Body of pancreas (tissue), 4 donors: ENCODE data around the gene UBA52. TPM values are rescaled to one million over a fixed set of nuclear protein-coding genes. Genes with fewer than 3 reads are reported as not detected.
"Not testable (repeated sequence)": the region's sequence is repeated elsewhere in the genome, so short reads cannot be mapped to it uniquely, and the experiment has no call there.

Source experiments
- ATAC-seq: fragments of 150-250 bp; one replicate; pipeline ENCODE4 v1.9.1; 2016
- DNase-seq, 4 donors: peaks; one replicate each; pipeline ENCODE4 v3.0.0-alpha.2; 2019
- H3K27ac ChIP-seq, 4 donors: fragments of 200-600 bp; sonication (generic); 1 replicate in 3 of 4; 2 replicates in 1 of 4; pipeline versions ENCODE4 v1.5.1 to v1.6.1; 2016 to 2019; ENCODE audit warnings: mild to moderate bottlenecking in 1 of 4, mixed read lengths in 1 of 4, moderate library complexity in 1 of 4
- H3K27me3 ChIP-seq, 2 donors: fragments of 200-600 bp; sonication (generic); one replicate each; pipeline ENCODE4 v1.6.0; 2016; ENCODE audit warnings: mild to moderate bottlenecking in 1 of 2
- H3K36me3 ChIP-seq, 2 donors: fragments of 200-600 bp; sonication (generic); replicated peaks in 1 of 2; 2 replicates each; pipeline ENCODE4 v1.5.1; 2016; ENCODE audit warnings: low read depth in 2 of 2; ENCODE audit not compliant: insufficient read depth in 1 of 2
- H3K4me1 ChIP-seq: fragments of 200-600 bp; sonication (generic); one replicate; pipeline ENCODE4 v1.6.0; 2016
- H3K4me3 ChIP-seq, 2 donors: fragments of 200-600 bp; sonication (generic); 1 replicate in 1 of 2; 2 replicates in 1 of 2; pipeline ENCODE4 v1.5.1; 2016 to 2019
- H3K9me3 ChIP-seq, 3 donors: fragments of 200-600 bp; sonication (generic); 1 replicate in 2 of 3; 2 replicates in 1 of 3; pipeline ENCODE4 v1.5.1; 2016
- CTCF ChIP-seq, 7 experiments: fragments of 450-650 bp in 4 of 7; fragments of 200-600 bp in 3 of 7; sonication (generic) in 3 of 7; IDR thresholded peaks; one replicate each; pipeline ENCODE4 v1.5.1; 2016 to 2019; ENCODE audit warnings: antibody characterized with exemption in 7 of 7
- POLR2A ChIP-seq, 3 donors: fragments of 450-650 bp; IDR thresholded peaks; one replicate each; pipeline ENCODE4 v1.6.1; 2016; ENCODE audit warnings: antibody characterized with exemption in 3 of 3, mild to moderate bottlenecking in 2 of 3
- WGBS, 2 donors: methylation state at CpG; one replicate each; pipeline ENCODE4 v1.1.5; 2017; 5-methylcytosine and 5-hydroxymethylcytosine counted together
- intact Hi-C: fragments of 100-400 bp; cut with DNase I; formaldehyde crosslinking; loops from one replicate; pipeline ENCODE4 v1.15.1; 2023
- total RNA-seq, 2 donors: library from RNA; depleted of rRNA; stranded (reverse); fragments of >200 nt; gene quantifications; one replicate each; pipeline ENCODE4 v1.1.0, GENCODE V29; 2016

The UBA52 gene
- total RNA-seq, 2 donors from 2014 or later: 242 to 358 TPM

DNA sequence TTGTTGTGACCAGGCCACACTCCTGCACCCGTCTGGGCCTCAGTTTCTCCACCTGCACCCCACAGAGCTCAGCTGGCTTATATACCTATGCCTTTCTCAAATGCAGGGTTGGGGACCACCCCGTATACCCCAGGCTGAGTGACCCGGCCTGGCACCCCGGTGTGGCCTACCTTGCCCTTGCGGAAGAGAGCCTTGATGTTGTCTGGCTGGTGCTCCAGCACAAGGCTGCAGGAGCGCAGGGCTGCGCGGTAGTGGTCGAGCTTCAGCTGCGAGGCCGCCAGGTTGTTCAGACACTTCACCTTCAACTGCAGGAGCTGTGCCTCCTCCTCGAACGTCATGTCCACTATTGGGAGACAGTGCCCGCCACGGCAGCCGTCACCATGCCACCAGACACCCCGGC, 34.2 kb upstream of the UBA52 start:
- no peak overlapping the region for H3K27ac ChIP-seq
- 80 to 96% methylated on average over 1 to 17 of the region's 17 CpGs for WGBS, 2 donors
- TF ChIP-seq CTCF (IDR thresholded peaks at IDR 0.05): no peak
- no peak for TF ChIP-seq POLR2A (IDR thresholded peaks at IDR 0.05)
- no peak for ATAC-seq
- DNase-seq: no peak
- peaks cover 8% of the 10 kb centered on the region for H3K4me1 ChIP-seq
- peaks cover 0 to 10% of the 10 kb centered on the region in 2 donors for H3K36me3 ChIP-seq
- no peaks in the 10 kb centered on the region for H3K9me3 ChIP-seq
- no peaks in the 10 kb centered on the region for H3K27me3 ChIP-seq
- H3K4me3 ChIP-seq: no peak overlapping the region
- intact Hi-C loops: no loop called here

DNA sequence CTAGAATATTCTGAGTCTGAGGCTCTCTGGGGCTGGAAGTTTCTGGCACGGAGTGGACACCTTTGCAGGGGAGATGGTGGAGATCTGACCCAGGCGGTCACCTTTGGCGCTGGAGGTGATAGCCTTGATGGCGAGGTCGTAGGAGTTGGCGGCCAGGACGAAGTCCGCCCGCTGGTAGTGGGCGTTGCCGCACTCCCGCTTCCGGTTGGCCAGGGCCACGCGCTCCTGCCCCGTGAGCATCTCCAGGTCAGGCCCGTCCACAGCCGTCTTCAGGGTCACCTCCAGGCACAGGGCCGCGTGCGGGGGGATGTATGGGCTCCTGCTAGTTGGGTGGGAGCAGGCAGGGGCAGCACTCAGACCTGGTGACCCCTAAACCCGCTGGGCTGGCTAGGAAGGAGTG, 33.5 kb upstream of the UBA52 start:
- Histone ChIP-seq H3K27ac (no peak overlapping the region), H3K9me3 (no peaks in the 10 kb centered on the region), H3K4me3 (no peak overlapping the region), H3K36me3 (peaks cover 0 to 6% of the 10 kb centered on the region in 2 donors), H3K27me3 (no peaks in the 10 kb centered on the region), H3K4me1 (peaks cover 10% of the 10 kb centered on the region)
- TF ChIP-seq CTCF (IDR thresholded peaks at IDR 0.05) (no peak), POLR2A (IDR thresholded peaks at IDR 0.05) (no peak)
- ATAC-seq (no peak), DNase-seq (no peak)
- intact Hi-C loops: no loop called here
- 91 to 97% methylated on average over 13 to 17 of the region's 22 CpGs for WGBS, 2 donors

DNA sequence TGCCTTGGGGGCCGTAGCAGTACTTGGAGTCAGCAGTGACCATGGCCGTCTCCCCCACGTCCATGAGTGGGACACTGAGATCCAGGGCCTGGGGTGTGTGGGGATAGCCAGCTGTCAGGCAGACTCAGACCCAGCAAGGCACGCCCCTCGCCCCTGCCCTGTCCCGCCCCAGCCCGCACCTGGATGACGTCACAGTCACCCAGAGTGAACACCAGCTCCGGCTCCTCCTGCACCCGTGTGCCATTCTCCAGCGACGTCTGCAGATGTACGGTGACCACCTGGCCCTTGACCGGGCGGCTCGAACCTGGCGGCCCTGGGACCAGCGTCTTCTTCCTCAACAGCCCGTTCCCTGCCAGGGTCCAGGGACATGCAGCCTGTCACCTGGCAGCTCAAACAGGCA, 32.3 kb upstream of the UBA52 start:
- no peak for DNase-seq

GRCh38 chr19:18540200-18540599, 31.5 kb upstream of the UBA52 start:
- H3K4me1 ChIP-seq: peaks cover 16% of the 10 kb centered on the region
- DNase-seq, H3K9me3 ChIP-seq, intact Hi-C loops, H3K4me3 ChIP-seq, H3K27ac ChIP-seq, ATAC-seq, H3K36me3 ChIP-seq, H3K27me3 ChIP-seq: not testable (repeated sequence)
- WGBS, 2 donors: 63 to 100% methylated on average over 1 of the region's 1 CpG

More for the DNA sequence above, 32.3 kb upstream of the UBA52 start:
- Histone ChIP-seq H3K4me1 (peaks cover 16% of the 10 kb centered on the region), H3K9me3 (no peaks in the 10 kb centered on the region), H3K36me3 (peaks cover 0 to 6% of the 10 kb centered on the region in 2 donors), H3K27ac (no peak overlapping the region), H3K4me3 (no peak overlapping the region), H3K27me3 (no peaks in the 10 kb centered on the region)
- intact Hi-C loops: no loop called here
- TF ChIP-seq CTCF (IDR thresholded peaks at IDR 0.05) (no peak), POLR2A (IDR thresholded peaks at IDR 0.05) (no peak)
- ATAC-seq: no peak
- WGBS, 2 donors: 96 to 97% methylated on average over 13 to 17 of the region's 19 CpGs

DNA sequence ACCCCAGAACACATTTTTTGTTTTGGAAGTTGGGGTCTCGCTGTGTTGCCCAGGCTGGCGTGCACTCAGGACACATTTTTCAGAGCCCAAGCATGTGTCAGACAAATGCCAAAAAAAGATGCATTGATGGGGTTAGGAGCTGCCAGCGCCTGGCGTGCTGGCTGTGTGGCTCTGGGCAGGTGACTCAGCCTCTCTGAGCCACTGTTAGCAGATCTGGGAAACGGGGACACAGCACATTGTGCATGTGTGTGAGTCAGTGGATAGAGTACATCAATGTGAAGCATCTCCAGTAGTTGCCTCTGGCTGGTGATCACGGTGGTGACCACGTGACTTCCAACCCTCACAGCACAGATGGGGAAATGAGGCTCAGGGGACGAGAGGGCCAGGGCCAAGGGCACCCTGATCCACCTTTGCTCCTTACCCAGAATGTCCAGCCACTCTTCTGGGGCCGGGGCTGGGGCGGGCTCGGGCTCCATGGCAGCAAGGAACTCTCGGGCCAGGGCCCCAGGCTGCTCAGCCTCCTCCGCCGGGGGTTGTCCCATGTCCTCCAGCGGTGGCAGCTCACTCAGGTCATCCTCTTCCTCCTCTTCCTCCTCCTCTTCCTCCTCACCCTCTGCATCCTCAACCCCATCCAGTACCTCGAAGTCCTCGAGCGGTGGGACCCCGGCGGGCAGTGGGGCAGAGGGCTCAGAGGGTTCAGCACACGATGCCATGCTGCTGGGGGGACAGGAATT, 30.2 kb upstream of the UBA52 start:
- H3K4me3 ChIP-seq: no peak overlapping the region
- TF ChIP-seq CTCF (IDR thresholded peaks at IDR 0.05): no peak
- no peak for TF ChIP-seq POLR2A (IDR thresholded peaks at IDR 0.05)
- WGBS, 2 donors: 87% methylated on average over 11 to 21 of the region's 21 CpGs
- no peaks in the 10 kb centered on the region for H3K27me3 ChIP-seq
- peaks cover 16% of the 10 kb centered on the region for H3K4me1 ChIP-seq
- H3K36me3 ChIP-seq: peaks cover 0 to 4% of the 10 kb centered on the region in 2 donors
- no peaks in the 10 kb centered on the region for H3K9me3 ChIP-seq
- intact Hi-C loops: no loop called here
- DNase-seq (no peak), ATAC-seq (no peak)
- no peak overlapping the region for H3K27ac ChIP-seq
